GM12873 (cell line): ENCODE data around the gene TMEM94.

Experiments used
- CTCF ChIP-seq: IDR thresholded peaks from 2 replicates; pipeline ENCODE4 v1.5.1; 2012; ENCODE audit warnings: low read depth, mild to moderate bottlenecking, moderate library complexity, low read length, control low read depth; ENCODE audit not compliant: insufficient read depth; ENCODE audit errors: missing control alignments

The TMEM94 gene

DNA sequence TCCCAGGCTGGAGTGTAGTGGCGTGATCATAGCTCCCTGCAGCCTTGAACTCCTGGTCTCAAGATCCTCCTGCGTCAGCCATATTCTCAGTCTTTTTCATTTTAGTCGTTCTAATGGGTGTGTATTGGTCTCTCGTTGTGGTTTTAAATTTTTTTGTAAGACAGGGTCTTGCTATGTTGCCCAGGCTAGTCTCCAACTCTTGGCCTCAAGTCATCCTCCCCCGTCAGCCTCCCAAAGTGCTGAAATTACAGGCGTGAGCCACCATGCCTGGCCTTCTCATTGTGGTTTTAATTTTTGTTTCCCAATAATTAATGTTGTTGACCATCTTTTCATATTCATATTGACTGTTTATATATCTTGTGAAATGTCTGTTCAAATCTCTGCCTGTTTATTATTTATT is 8.6 kb downstream of the TMEM94 start:
- no peak for TF ChIP-seq CTCF

DNA sequence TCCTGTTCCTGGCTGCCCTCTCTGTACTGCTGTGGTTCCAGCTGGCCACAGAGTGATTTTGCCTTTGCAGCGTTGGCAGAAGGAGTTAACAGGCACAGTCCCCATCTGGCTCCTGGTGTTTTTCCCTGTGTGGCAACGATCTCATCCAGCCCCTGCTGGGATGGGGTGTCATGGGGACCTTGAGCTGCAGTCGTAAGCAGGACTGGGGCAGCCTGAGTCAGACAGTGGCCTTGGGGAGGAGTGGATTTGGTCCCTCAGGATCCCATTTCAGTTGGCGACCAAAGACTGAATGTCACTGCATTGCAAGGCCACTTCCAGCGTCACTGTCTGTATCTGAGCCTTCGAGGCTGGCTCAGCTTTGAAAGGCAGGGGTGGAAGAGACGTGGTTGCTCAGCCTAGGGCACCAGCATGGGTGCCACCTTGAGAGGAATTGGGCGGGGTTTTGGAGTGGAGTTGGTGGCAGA is 11.9 kb downstream of the TMEM94 start:
- no peak for TF ChIP-seq CTCF

DNA sequence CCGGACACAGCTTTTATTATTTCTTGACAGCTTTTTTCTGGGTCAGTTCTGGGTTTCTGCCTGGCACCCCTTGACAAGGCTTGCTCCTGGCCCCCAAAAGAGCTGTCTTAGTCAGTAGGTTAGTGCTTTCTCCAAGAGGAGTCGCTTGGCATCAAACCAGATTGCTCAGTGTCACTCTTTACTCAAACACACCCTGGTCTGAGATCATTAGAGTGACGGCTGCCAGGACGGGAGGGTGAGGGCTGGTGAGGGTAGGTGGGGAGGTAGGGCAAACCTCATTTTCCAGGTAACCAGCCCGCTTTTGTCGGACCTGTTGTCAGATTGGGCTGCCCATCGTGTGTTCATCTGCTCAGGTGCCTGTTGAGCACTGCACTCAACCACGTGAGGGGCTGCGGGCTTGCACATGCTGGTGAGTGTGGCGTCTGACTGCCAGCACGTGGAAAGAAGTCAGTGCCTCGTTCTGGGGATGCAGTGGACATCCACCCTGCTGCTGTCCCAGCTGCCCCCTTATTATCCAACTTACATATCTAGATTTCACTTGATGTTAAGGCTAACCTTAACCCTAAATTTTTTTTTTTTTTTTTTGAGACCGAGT is 12.4 kb downstream of the TMEM94 start:
- no peak for TF ChIP-seq CTCF

- no peak for TF ChIP-seq CTCF
Measured at GRCh38 chr17:75471207-75471606, 14.8 kb downstream of the TMEM94 start.

- no peak for TF ChIP-seq CTCF
Measured at GRCh38 chr17:75472119-75472518, 15.7 kb downstream of the TMEM94 start.

GRCh38 chr17:75473246-75473645 is 16.8 kb downstream of the TMEM94 start:
- TF ChIP-seq CTCF = no peak

GRCh38 chr17:75474736-75475135 is 18.3 kb downstream of the TMEM94 start:
- TF ChIP-seq CTCF = no peak
